Measurements from ENCODE around the gene CFAP161.
"Not testable (repeated sequence)": the region's sequence is repeated elsewhere in the genome, so short reads cannot be mapped to it uniquely, and the experiment has no call there.

CFAP161 gene

DNA sequence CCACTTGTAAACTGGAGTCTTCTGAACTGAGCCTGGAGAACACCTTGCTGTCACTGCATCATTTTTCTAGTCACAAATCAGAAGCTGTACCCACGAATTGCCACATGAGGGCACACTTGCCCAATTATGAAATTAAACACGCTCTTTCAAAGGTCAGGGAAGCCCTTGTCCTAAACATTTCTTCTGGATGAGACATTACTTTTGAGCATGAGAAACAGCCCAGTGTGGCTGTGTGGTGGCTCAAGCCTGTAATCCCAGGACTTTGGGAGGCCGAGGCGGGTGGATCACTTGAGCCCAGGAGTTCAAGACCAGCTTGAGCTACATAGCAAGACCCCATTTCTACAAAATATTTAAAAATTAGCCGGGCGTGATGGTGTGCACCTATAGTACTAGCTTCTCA lies 27.5 kb upstream of the CFAP161 start:
- in situ Hi-C loops (cut with MboI; ENCODE audit: low sequenced_read_pairs): loop anchor here (25.0 kb wide), 1 partner anchor 156 kb away; no protein-coding TSS in a partner anchor

DNA sequence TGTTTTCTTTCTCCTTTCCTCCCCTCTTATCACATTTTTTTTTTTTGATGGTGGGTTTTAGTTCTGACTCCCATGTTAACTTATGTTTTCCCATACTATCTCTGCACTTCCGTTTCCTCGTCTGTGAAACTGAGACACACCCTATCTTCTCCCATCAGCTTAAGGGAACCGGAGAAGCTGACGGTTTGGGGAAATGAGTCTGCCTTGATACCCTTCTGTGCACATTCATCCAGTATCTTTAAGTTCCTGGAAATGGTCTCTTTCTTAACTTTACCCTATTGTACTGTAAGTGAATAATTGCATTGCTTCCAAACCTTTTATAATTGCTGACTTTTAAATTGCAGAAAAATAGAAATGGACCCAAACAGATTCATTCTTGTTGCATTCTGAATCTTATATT lies 26.2 kb upstream of the CFAP161 start:
- in situ Hi-C loops (cut with MboI; ENCODE audit: low sequenced_read_pairs): loop anchor here (25.0 kb wide), 1 partner anchor 154 kb away; no protein-coding TSS in a partner anchor

DNA sequence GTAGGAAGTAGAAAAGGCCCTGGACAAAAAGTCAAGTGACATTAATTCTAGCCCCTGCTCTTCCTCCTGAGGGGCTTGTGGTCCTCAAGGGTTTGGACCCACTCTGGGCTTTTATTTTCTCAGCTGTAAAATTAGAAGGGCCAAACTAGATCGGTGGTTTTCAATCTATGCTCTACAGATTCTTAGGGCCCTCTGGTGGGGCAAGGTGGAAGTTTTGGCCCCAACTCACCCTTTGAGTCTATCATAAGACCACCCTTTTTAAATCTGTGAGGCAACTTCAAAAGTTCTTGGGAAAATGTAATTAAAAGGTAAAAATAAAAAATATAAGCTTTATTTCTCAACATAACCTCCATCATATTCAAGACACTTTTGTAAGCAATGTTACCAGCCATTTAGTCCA lies 25.6 kb upstream of the CFAP161 start:
- in situ Hi-C loops (cut with MboI; ENCODE audit: low sequenced_read_pairs): loop anchor here (25.0 kb wide), 1 partner anchor 154 kb away; no protein-coding TSS in a partner anchor

DNA sequence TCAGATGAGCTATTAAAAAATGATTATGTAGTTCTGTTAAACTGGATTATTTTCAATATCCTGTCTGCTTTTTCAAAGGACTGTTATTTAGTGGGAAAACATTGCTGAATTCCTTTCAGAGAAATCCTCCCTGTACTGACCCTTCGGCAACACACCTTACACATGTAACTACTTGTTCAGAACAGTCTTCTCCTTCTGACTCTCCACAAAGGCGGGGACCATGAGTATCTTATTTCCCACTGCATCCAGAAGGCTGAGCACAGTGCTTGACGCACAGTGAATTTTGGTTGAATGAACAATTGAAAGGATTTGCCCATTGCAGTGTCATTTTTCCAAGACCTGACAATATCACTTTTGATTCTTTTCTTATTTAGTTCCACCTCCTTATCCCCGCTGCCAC lies 23.1 kb upstream of the CFAP161 start:
- in situ Hi-C loops (cut with MboI; ENCODE audit: low sequenced_read_pairs): loop anchor here (25.0 kb wide), 1 partner anchor 151 kb away; no protein-coding TSS in a partner anchor

DNA sequence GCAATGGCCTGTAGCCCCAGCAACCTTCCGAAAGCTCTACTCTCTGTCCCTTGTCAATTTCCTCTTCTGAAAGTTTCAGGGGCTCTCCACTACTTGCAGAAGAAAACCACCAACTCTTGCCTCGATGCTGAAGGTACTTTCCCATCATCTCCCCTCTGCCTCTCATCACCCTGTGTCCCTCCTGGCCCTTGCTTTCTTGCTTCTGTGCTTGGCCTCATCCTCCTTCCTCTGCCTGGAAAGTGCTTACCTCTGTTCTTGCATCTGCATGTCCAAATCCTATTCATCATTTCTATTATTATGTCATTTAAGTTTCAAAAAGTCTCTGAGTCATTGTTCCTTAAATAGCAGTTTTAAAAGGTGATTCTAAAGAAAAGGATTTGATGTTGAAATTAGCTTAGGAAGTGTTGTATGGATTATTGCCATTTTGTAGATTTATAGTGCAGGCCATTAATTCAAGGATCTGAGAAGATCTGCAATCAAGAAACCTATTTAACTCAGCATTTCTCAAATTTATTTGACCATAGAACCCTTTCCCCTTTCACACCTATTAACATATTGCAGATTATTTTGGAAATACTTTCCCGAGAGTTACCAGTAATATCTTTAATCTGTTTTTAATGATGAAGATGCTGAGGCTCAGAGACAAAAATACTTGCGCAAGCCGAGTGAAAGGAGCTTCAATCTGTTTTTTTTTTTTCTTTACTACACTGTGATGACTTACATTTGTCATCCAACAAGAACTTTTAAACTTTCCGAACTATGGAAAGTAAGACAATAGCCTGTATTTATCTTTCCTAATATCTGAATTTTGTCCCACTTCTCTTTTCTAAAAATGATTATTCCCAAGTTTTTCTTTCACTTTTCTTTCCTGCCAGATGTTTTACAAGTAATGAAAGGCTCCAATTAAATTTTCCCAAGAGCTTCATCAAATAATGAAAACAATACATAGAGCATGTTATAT lies 22.3 kb upstream of the CFAP161 start:
- in situ Hi-C loops (cut with MboI; ENCODE audit: low sequenced_read_pairs): loop anchor here (25.0 kb wide), 1 partner anchor 151 kb away; no protein-coding TSS in a partner anchor

DNA sequence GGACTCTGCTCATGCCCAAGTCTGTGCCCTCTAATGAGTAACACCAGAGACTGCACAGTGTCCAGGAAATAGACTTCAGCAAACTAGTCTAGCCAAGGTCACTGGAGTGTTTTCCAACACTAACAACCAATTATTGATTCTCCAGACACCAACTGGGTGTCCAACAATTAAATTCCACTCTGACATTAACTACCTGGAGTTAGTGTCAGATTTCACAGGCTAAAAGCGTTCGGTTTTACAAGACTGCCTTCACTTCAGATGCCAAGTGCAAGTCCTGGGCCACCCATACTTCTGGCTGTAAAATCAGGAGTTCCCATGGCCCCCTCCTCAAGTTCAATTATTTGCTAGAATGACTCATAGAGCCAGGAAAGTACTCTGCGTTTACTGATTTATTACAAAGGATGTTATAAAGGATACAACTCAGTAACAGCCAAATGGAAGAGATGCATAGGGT lies 20.8 kb upstream of the CFAP161 start:
- in situ Hi-C loops (cut with MboI; ENCODE audit: low sequenced_read_pairs): loop anchor here (25.0 kb wide), 1 partner anchor 149 kb away; no protein-coding TSS in a partner anchor

DNA sequence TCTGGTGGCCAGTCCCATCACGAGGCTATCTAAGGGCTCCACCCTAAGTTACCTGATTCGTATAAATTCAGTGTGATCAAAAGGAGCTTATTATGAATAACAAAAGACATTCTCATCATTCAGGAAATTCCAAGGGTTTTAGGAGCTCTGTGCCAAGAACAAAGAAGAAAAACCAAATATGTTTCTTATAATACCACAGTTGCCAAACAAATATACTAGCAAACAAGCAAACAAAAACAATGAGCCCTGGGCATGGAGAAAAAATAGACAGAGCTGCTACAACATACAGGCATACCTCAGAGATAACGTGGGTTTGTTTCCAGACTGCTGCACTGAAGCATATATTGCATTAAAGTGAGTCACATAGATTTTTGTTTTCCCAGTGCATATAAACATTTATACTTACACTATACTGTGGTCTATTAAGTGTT lies 20.2 kb upstream of the CFAP161 start:
- in situ Hi-C loops (cut with MboI; ENCODE audit: low sequenced_read_pairs): loop anchor here (25.0 kb wide), 1 partner anchor 148 kb away; no protein-coding TSS in a partner anchor

DNA sequence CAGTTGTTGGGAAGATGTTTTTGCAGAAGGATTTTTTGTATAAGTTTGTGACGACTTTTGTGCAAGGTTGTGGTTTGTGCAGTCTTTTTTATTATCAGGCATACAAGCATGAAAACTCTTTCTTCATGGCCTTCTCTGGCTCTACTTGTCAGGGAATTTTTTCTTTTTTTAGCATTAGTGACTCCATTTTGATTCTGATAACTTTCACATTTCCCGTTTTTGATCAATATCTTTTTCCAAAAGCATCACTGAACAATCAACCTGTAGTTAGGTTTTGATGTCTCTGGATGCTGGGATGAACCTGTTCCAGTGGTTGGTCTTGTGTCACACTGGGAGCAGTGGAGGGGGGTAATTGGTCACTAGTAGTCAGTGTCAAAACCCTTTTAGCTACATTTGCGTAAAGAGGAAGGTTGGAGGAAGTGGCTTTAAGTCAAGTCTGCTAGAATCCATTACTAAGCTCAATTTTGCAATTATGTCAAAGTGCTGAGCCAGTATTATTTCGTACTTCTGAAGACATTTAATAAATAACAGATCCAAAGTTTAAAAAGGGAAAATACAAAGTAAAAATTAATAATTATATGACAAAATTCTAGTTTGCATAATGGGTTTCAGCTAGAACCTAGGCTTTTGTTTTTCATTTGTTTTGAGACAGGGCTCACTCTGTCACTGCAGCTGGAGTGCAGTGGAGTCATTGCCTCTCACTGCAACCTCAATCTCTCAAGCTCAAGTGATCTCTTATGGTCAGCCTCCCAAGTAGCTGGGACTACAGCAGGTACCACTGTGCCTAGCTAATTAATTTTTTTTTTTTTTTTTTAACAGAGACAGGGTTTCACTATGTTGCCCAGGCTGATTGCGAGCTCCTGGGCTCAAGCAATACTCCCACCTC lies 18.8 kb upstream of the CFAP161 start:
- in situ Hi-C loops (cut with MboI; ENCODE audit: low sequenced_read_pairs): loop anchor here (25.0 kb wide), 1 partner anchor 147 kb away; no protein-coding TSS in a partner anchor

DNA sequence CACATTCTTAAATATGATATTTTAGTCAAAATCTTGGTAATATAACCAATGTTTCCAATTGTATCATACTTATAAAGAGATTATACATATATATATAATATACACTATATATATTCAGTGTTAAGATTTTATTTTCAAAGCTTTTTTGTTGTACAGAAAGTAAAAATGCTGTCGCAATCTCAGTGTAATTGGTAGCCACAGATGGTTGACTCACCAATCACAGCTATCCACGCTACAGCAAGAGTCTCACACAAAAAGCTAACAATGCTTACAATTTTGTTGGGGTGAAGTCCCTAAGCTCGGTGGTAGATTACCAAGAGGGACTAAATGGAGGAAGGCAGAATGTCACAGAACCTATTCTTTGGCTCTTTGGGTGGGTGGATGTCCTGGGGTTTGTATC lies 16.9 kb upstream of the CFAP161 start:
- in situ Hi-C loops (cut with MboI; ENCODE audit: low sequenced_read_pairs): loop anchor here (25.0 kb wide), 1 partner anchor 145 kb away; no protein-coding TSS in a partner anchor

DNA sequence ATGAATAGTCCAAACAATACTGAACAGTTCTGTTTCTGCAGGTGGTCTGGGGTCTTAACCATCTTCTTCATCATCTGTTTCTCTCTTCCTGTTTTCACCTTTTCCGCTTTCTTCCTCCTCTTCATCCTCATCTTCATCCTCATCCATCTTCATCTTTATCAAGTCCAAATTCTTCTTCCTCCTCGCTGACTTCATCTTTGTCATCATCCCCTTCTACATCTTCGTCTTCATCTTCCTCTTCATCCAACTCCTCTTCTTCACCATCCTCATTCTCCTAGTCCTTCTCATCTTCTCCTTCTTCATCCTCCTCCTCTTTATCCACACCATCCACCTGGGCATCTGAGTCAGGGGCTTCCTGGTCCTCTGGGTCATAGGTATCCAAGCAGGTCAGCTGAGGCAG lies 16.5 kb upstream of the CFAP161 start:
- in situ Hi-C loops (cut with MboI; ENCODE audit: low sequenced_read_pairs): loop anchor here (25.0 kb wide), 1 partner anchor 145 kb away; no protein-coding TSS in a partner anchor

DNA sequence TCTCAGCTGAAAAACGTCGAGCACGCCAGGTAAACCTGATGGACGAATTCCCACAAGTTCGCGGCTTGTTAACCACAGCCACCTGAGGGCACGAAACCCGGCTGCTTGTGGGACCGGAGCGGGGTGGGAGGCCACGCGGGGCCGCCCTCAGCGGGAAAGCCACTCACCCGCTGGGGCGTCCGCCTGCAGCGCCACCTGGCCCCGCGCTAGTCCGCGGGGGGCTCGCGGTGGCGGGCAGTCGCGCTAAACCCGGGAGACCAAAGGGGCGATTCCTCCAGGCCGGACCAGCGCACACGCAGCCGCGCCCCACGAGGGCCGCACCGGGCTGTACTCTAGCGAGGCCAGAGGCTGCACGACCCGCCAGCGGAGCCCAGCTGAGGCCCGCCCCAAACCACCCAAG lies 15.7 kb upstream of the CFAP161 start:
- in situ Hi-C loops (cut with MboI; ENCODE audit: low sequenced_read_pairs): loop anchor here (25.0 kb wide), 1 partner anchor 144 kb away; no protein-coding TSS in a partner anchor

DNA sequence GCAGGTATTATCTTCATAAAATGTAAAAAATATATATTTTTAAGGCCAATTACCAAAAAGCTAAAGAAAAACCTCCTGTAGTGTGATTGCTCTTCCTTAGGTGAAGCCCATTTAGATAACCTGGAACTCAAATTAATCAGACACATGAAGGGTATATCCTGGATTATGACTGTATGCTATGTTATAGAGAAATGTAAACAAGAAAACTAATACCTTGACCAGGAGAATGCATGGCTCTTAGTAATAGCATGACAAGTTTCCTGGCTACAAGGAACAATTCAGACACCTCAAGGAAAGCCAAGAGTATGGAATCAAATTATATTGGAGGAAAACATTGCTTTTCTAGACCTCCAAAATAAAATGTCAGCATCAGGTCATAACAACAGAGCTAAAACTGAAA lies 14.0 kb upstream of the CFAP161 start:
- in situ Hi-C loops (cut with MboI; ENCODE audit: low sequenced_read_pairs): loop anchor here (25.0 kb wide), 1 partner anchor 142 kb away; no protein-coding TSS in a partner anchor

DNA sequence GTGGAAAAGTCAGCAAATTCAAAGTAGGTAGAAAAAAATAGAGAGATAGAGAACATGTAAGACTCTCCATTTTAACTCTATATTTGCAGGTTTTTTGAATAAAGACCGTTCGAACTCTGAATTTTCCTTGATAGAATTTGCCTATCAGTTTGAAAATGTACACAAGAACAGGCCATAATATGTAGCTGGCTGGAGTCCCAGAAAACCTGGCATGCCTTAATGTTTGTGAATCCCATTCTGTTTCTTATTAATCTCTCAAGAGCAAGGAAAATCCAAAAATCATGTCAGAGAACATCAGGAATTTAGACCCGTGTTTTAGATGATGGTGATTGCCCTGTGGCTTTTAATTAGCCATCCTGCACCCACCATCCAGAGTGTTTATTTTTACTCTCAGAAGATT lies 7.2 kb upstream of the CFAP161 start:
- in situ Hi-C loops (cut with MboI; ENCODE audit: low sequenced_read_pairs): no loop called here

DNA sequence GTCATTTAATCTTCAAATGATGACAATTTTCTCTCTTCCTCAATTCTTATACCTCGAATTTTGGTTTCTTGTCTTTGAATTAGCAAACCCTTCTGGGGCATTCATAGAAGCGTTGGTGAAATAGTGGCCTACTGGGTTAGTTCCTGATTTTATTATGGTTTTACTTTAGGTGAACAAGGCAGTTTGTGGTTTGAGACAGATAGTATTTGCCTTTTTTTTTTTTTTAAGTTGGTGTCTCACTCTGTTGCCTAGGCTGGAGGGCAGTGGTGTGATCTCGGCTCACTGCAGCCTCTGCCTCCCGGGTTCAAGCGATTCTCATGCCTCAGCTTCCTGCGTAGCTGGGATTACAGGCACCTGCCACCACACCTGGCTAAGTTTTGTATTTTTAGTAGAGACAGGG lies 7.4 kb downstream of the CFAP161 start:
- in situ Hi-C loops (cut with MboI; ENCODE audit: low sequenced_read_pairs): not testable (repeated sequence)

DNA sequence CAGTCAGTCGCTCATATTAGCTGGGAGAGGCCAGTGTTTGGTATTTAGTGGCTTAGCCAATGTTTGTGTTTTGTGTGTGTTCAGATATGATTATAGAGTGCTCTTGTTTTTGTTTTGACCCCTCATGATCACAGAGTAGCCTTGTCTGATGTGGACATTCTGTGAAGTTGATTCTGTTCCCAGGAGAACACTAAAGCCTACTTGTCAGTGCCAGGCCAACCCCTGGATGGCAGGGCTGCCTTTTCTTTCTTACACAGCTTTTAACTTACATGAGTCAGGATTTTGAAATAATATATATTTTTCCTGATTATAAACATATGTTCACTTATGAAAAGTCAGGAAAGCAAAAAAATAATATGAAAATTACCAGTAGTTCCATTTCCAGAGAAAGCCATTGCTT lies 11.9 kb downstream of the CFAP161 start:
- in situ Hi-C loops (cut with MboI; ENCODE audit: low sequenced_read_pairs): no loop called here

DNA sequence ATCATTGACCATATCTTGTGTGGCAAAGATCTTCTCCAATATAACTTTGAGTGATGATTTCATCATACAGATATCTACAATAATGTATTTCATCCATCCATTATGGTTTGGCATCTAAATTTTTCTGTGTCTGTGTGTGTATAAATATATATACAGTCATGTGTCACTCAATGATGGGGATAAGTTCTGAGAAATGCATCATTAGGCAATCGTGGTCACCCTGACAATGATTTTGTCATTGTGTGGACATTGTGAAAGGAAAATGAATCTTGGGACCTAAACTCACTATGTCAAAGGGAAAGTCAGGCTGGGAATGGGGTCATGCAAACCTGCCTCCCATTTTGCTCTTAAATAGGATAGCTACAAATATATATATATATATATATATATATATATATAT lies 12.4 kb downstream of the CFAP161 start:
- in situ Hi-C loops (cut with MboI; ENCODE audit: low sequenced_read_pairs): no loop called here

DNA sequence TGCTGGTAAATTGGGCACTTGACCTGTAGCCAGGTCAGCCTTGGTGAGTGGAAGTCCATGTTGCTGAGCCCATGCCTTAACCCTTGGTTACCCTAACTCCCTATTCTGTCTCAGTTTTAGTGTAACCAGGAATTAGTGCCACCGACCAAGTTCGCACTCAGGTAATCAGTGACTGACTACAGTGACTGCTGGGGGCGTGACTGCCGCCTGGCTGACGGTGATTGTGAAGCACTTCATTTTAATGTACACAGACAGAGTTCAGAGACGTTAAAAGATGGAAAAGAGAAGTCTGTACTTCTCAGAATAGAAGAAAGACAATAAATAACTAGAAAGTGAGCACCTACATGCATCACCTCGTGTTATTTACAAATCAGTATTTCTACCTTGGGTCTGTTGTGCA lies 17.3 kb downstream of the CFAP161 start:
- in situ Hi-C loops (cut with MboI; ENCODE audit: low sequenced_read_pairs): no loop called here

DNA sequence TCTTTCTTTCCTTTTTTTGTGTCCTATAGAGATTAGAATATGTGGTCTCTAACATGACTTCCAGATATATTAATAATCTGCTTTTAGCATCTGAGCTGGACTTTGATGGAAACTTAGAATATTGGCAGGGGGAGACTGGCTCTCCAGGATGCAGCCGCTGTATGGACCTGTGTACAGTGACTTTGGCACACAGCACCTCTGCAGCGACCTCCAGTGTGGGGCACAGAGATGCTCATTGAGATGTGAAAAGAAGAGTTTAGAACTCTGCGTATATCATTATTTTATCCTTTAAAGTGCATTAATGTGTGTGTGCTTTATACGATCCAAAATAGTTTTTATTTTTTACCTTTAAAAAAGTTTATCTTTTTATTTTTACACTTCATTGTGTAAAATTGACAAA lies 18.3 kb downstream of the CFAP161 start:
- in situ Hi-C loops (cut with MboI; ENCODE audit: low sequenced_read_pairs): no loop called here

DNA sequence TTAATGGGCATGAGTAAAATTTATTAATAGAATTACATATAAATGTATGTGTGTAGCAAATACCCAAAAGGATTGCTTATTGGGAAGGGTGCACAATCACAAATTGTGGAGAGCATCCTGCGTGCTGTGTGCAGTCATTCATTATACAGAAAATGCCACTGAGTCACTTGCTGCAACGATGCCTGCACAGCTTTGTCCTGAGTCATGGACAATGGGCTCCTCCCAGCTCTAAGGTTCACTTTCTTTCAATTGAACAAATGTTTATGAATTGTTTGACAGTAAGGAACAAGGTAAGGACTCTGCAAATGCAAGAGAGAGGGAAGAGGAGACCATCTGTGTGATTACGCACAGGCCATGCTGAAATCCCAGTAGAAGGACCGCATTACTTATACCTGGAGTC lies 18.7 kb downstream of the CFAP161 start:
- in situ Hi-C loops (cut with MboI; ENCODE audit: low sequenced_read_pairs): no loop called here

DNA sequence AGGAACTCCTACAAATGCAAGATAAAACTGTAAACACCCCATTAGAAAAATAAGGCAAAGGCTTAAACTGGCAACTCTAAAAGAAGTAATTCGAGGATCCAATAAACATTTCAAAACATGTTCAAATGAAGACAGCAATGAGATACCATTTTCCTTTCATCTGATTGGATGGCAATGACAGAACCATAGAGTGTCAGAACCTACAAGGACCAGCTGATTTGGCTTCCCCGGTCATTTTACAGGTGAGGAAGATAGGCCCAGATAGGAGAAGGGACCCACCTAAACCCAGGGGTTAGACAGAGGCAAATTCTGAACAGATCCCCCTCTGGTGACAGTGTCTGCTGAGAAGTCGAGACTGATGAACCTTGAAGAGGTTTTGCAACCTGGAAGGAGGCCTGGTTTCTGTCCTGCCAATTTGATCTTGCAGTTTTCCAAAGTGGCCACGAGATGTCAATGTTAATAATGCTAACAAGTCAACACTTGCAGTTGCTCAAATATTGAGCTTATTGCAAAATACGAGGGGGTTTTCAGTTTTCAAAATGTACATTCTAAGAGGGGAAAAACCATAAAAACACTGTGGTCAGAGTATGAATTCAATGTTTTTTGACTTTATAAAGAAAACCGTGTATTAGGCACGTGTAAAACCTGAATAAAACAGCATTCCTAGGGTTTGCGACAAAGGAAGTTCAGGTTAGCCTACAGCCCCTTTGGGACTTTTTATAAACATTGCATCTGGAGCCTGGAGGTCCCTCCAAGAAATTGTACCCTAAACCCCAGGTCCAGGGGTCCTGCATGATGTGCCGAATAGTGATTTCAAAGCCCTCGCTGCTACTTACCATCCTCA lies 21.5 kb downstream of the CFAP161 start:
- in situ Hi-C loops (cut with MboI; ENCODE audit: low sequenced_read_pairs): no loop called here

Data from HL-60/S4 treated with retinoic acid at 250 ng/mL for 4 days and 3 days (cell line).